Sciatic nerve (tissue), 2 donors: ENCODE results near the gene POTEC. TPM values are rescaled to one million over a fixed set of nuclear protein-coding genes. Genes with fewer than 3 reads are reported as not detected.
"Not testable (repeated sequence)": the region's sequence is repeated elsewhere in the genome, so short reads cannot be mapped to it uniquely, and the experiment has no call there.

Experiments
- ATAC-seq: fragments of 200-7000 bp; cut with Tn5 transposase; one replicate; pipeline ENCODE4 v1.9.1; 2020; ENCODE audit warnings: mild to moderate bottlenecking, moderate library complexity
- DNase-seq: peaks from one replicate; pipeline ENCODE4 v3.0.0-alpha.2; 2020; ENCODE audit warnings: low spot score
- intact Hi-C: fragments of 100-400 bp; cut with DNase I; formaldehyde crosslinking; loops from one replicate; pipeline ENCODE4 v1.14.2; 2022
- total RNA-seq: library from RNA; stranded (reverse); fragmentation: NEBNext Ultra II Directional; extraction: Animal tissue kit (Norgen Biotek cat#: 25700); gene quantifications from one replicate; pipeline ENCODE4 v1.2.1, GENCODE V29; 2021
- donor health status: DM: no; HTN: no; CAD: no.
- donor health status: DM: no; HTN: no; CAD: no.

The POTEC gene
- total RNA-seq, 1 donor from 2014 or later = not detected

DNA sequence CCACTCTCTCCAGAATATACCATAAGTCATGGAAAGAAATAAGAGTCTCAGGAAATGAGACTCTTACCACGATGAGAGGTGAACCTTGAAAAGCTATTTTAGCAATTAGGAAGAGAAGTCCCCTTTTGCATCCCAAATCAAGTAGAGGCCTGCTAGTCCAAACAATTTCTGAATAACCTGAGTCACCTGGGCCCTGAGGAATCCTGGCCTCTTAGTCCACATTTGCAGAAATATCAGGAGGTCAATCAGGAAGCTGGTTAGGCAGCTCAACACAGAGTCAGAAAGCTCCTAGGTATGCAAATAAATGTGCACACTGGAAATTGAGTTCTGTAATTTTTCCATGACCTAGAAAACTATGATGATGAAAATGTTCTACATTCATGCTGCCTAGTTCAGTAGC is 77.4 kb downstream of the POTEC start:
- intact Hi-C loops, ATAC-seq: not testable (repeated sequence)

More for the DNA sequence above, 77.4 kb downstream of the POTEC start:
- not testable (repeated sequence) for DNase-seq

Other genes with a start within 250 kb of the POTEC start
- 17.2 TPM for gene ANKRD30B, start 204.6 kb upstream of the POTEC start, total RNA-seq